ENCODE results near the gene SLC12A6.

DNA sequence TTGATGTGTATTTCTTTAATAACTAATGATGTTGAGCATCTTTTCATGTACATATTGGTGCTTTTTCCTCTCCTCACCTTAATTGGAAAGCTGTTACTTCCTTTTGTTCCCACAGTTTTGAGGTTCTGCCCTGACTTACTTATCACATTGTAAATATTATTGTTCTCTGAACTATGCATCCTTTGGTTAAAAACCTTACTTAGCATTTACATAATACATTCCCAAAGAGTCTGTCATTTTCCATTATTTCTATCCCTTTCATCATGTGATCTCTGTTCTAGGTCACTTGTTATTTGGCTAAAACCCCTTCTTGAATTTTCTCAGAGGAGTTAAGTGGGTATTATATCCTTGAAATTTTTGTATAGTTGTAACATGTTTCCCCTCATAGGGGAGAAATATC lies 33.0 kb downstream of the SLC12A6 start:
- TF ChIP-seq EZH2 (IDR thresholded peaks at IDR 0.05) (no peak), POLR2AphosphoS5 (IDR thresholded peaks at IDR 0.05; ENCODE audit: borderline replicate concordance, low read depth, low read length) (no peak), FOXP2 (optimal IDR thresholded peaks at IDR 0.05; ENCODE audit: control extremely low read depth, extremely low read length, insufficient read depth) (no peak)

Data from SK-N-MC (cell line).